ENCODE data around the gene LIN37. TPM values are rescaled to one million over a fixed set of nuclear protein-coding genes. Genes with fewer than 3 reads are reported as not detected.

LIN37 gene
- total RNA-seq, 1 experiment from 2014 or later, result 6.4 TPM

- peak overlapping the region; percentile 99; the same call in 1 of the 2 replicates for H3K27ac Mint-ChIP-seq
- no peaks in the 10 kb centered on the region for H3K9me3 Mint-ChIP-seq
- H3K36me3 Mint-ChIP-seq, result peaks cover 6% of the 10 kb centered on the region; the same call in 1 of the 2 replicates
- DNase-seq (ENCODE audit: low spot score) (no peak), ATAC-seq (no peak)
- peaks cover 27% of the 10 kb centered on the region for H3K4me1 Mint-ChIP-seq
- no peaks in the 10 kb centered on the region for H3K27me3 Mint-ChIP-seq (ENCODE audit: low read depth)
- H3K4me3 Mint-ChIP-seq, result peak overlapping the region; percentile 98
- TF ChIP-seq FOXK1 (CRISPR knock-in tag; IDR thresholded peaks at IDR 0.05), result no peak
- TF ChIP-seq CREB1 (CRISPR knock-in tag; IDR thresholded peaks at IDR 0.05), result no peak
- no peak for TF ChIP-seq ZNF263 (CRISPR knock-in tag; IDR thresholded peaks at IDR 0.05; ENCODE audit: low read depth)
- POLR2A ChIA-PET, result no interaction called here
- CTCF ChIA-PET, result interaction anchor here (1.5 kb wide), 1 partner anchor 44 kb away, joined by 4 read pairs; no protein-coding TSS in a partner anchor
Measured at GRCh38 chr19:35746531-35746930, 1.8 kb upstream of the LIN37 start.

- no peak overlapping the region for H3K27ac Mint-ChIP-seq
- CTCF ChIA-PET, result interaction anchor here (1.1 kb wide), 1 partner anchor 34 kb away, joined by 3 read pairs; no protein-coding TSS in a partner anchor
- no peak for DNase-seq (ENCODE audit: low spot score)
- no peak for ATAC-seq
- peaks cover 6% of the 10 kb centered on the region for H3K27me3 Mint-ChIP-seq (ENCODE audit: low read depth)
- TF ChIP-seq ESRRA (CRISPR knock-in tag; IDR thresholded peaks at IDR 0.05; ENCODE audit: borderline replicate concordance) (no peak), IRF1 (CRISPR knock-in tag; IDR thresholded peaks at IDR 0.05) (no peak), SMAD4 (CRISPR knock-in tag; IDR thresholded peaks at IDR 0.05) (no peak), FOXJ3 (CRISPR knock-in tag; IDR thresholded peaks at IDR 0.05; ENCODE audit: borderline replicate concordance) (no peak), ZNF532 (CRISPR knock-in tag; IDR thresholded peaks at IDR 0.05; ENCODE audit: borderline replicate concordance) (no peak), MLX (CRISPR knock-in tag; IDR thresholded peaks at IDR 0.05) (no peak), TEAD4 (CRISPR knock-in tag; IDR thresholded peaks at IDR 0.05) (no peak), ZNF425 (CRISPR knock-in tag; conservative IDR thresholded peaks at IDR 0.05) (no peak), ZNF423 (CRISPR knock-in tag; IDR thresholded peaks at IDR 0.05) (no peak), ELF4 (CRISPR knock-in tag; IDR thresholded peaks at IDR 0.05; ENCODE audit: low read depth) (no peak), SMAD3 (CRISPR knock-in tag; IDR thresholded peaks at IDR 0.05; ENCODE audit: borderline replicate concordance) (no peak), ZNF121 (CRISPR knock-in tag; IDR thresholded peaks at IDR 0.05) (no peak), ZBTB43 (CRISPR knock-in tag; IDR thresholded peaks at IDR 0.05) (no peak)
- TF ChIP-seq, protein P1, sequence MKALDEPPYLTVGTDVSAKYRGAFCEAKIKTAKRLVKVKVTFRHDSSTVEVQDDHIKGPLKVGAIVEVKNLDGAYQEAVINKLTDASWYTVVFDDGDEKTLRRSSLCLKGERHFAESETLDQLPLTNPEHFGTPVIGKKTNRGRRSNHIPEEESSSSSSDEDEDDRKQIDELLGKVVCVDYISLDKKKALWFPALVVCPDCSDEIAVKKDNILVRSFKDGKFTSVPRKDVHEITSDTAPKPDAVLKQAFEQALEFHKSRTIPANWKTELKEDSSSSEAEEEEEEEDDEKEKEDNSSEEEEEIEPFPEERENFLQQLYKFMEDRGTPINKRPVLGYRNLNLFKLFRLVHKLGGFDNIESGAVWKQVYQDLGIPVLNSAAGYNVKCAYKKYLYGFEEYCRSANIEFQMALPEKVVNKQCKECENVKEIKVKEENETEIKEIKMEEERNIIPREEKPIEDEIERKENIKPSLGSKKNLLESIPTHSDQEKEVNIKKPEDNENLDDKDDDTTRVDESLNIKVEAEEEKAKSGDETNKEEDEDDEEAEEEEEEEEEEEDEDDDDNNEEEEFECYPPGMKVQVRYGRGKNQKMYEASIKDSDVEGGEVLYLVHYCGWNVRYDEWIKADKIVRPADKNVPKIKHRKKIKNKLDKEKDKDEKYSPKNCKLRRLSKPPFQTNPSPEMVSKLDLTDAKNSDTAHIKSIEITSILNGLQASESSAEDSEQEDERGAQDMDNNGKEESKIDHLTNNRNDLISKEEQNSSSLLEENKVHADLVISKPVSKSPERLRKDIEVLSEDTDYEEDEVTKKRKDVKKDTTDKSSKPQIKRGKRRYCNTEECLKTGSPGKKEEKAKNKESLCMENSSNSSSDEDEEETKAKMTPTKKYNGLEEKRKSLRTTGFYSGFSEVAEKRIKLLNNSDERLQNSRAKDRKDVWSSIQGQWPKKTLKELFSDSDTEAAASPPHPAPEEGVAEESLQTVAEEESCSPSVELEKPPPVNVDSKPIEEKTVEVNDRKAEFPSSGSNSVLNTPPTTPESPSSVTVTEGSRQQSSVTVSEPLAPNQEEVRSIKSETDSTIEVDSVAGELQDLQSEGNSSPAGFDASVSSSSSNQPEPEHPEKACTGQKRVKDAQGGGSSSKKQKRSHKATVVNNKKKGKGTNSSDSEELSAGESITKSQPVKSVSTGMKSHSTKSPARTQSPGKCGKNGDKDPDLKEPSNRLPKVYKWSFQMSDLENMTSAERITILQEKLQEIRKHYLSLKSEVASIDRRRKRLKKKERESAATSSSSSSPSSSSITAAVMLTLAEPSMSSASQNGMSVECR (CRISPR knock-in tag; IDR thresholded peaks at IDR 0.05; ENCODE audit: borderline replicate concordance), result no peak
- H3K4me3 Mint-ChIP-seq, result peak overlapping the region; percentile 33; the same call in 1 of the 2 replicates
- H3K4me1 Mint-ChIP-seq, result peaks cover 18% of the 10 kb centered on the region
- POLR2A ChIA-PET, result no interaction called here
- no peaks in the 10 kb centered on the region for H3K9me3 Mint-ChIP-seq
- no peaks in the 10 kb centered on the region for H3K36me3 Mint-ChIP-seq
Measured at GRCh38 chr19:35750167-35750566, 1.8 kb downstream of the LIN37 start.
